H7 (cell line): ENCODE results near the gene GLYAT. TPM values are rescaled to one million over a fixed set of nuclear protein-coding genes. Genes with fewer than 3 reads are reported as not detected.

ENCODE experiments used
- DNase-seq: peaks from one replicate; pipeline ENCODE4 v3.0.0; 2012
- H3K27me3 ChIP-seq: 2 replicates; pipeline ENCODE4 v1.6.0; 2011; ENCODE audit warnings: mild to moderate bottlenecking, low read length; ENCODE audit not compliant: control insufficient read depth, insufficient read depth
- H3K36me3 ChIP-seq: replicated peaks from 2 replicates; pipeline ENCODE4 v1.5.1; 2011; ENCODE audit warnings: low read length; ENCODE audit not compliant: control insufficient read depth, insufficient read depth
- H3K4me3 ChIP-seq: 2 replicates; pipeline ENCODE4 v1.5.1; 2011; ENCODE audit warnings: low read depth, mild to moderate bottlenecking, control low read depth, low read length, moderate library complexity; ENCODE audit not compliant: insufficient read depth
- total RNA-seq: library from RNA; depleted of rRNA; stranded (reverse); fragments of >200 nt; shearing (Covaris generic); gene quantifications from 2 replicates; pipeline ENCODE4 v1.2.3, GENCODE V29; 2014

The GLYAT gene
- total RNA-seq, 1 experiment from 2014 or later: not detected

GRCh38 chr11:58763120-58763490 is 31.4 kb upstream of the GLYAT start:
- no peak overlapping the region for H3K4me3 ChIP-seq
- H3K27me3 ChIP-seq: no peaks in the 10 kb centered on the region
- no peaks in the 10 kb centered on the region for H3K36me3 ChIP-seq
- DNase-seq: no peak

DNA sequence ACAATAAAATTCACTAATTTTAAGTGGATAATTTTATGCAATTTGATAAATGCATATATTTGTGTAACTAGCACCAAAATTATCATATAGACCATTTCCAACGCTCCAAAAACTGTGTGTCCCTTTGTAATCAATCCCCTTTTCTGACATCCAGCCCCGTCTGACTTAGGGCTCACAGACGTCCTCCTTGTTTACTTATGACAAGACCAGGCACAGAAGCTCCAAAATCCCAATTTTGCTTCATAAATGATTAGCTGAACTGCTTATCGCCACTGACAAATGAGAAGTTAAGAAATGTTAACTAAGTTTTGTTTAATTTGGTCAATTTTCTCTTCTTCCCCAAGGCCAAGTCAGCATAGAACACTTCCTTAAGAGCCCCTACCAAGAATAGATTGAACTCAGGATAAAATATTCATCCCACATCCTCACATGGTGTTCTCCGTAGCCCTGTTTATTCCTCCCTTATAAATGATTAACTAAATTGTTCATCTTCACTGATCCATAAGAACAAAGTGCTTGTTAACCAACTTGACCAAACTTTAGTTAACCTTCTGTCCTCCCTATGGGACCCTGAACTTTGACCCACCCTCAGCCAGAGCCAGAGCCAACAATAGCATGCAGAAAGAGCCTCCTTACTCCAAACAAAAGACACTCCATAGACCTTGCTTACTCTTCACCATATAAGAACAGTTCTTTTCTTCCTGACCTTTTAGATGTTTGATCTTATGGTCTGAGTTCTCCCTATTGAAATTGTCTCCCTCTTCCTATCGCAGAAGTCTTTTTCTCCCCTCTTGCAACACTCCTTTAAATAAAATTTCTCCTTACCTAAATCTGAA is 30.8 kb upstream of the GLYAT start:
- no peaks in the 10 kb centered on the region for H3K27me3 ChIP-seq
- no peak for DNase-seq
- H3K4me3 ChIP-seq: no peak overlapping the region
- no peaks in the 10 kb centered on the region for H3K36me3 ChIP-seq

DNA sequence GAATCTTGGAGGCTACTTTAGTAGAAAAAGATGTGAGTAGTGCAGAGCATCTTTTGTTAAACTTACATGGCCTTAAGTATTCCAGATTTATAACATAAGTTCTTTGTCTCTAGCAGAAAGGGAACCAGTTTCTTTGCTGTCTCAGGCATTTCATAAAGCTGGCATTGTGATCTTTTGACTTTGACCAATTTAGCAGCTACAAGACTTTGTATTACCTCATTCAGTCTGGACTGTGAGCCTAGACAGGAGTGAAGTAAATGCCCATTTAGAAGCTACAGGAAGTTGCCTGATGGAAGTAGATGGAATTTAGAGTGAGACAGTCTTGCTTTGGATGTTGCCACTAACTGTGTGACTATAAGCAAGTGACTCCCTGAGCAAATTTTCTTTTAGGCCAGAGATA is 25.7 kb upstream of the GLYAT start:
- no peak for DNase-seq
- H3K36me3 ChIP-seq: no peaks in the 10 kb centered on the region
- no peaks in the 10 kb centered on the region for H3K27me3 ChIP-seq
- no peak overlapping the region for H3K4me3 ChIP-seq

DNA sequence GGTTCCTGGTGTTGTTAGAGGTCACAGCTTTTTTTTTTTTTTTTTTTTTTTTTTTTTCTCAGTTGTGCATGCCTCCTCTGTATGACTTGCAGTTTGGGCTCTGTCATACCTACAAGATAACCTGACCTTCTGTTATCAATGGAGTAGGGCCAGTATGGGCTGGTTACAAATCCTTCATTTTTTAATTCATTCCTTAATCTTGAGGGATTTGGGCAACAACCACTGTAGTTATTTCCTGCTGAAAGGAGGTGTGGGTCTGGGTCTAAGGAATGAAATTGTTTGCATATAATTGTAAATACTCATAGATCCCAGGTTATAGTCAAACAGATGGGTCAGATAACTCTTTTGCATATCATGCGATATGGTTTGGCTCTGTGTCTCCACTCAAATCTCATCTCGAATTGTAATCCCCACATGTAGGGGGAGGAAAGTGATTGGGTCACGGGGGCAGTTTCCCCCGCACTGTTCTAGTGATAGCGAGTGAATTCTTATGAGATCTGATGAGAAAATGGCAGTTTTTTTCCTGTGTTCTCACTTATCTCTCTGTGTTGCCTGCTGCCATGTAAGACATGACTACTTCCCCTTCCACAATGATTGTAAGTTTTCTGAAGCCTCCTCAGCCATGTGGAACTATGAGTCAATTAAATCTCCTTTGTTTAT is 14.1 kb upstream of the GLYAT start:
- no peak for DNase-seq
- H3K4me3 ChIP-seq: no peak overlapping the region
- H3K27me3 ChIP-seq: no peaks in the 10 kb centered on the region
- no peaks in the 10 kb centered on the region for H3K36me3 ChIP-seq

GRCh38 chr11:58744988-58745704 is 13.4 kb upstream of the GLYAT start:
- no peaks in the 10 kb centered on the region for H3K36me3 ChIP-seq
- no peak for DNase-seq
- H3K27me3 ChIP-seq: no peaks in the 10 kb centered on the region
- H3K4me3 ChIP-seq: no peak overlapping the region

GRCh38 chr11:58742981-58743880 is 11.5 kb upstream of the GLYAT start:
- no peaks in the 10 kb centered on the region for H3K27me3 ChIP-seq
- H3K36me3 ChIP-seq: no peaks in the 10 kb centered on the region
- DNase-seq: no peak
- H3K4me3 ChIP-seq: no peak overlapping the region

GRCh38 chr11:58742140-58742539 is 10.4 kb upstream of the GLYAT start:
- no peaks in the 10 kb centered on the region for H3K36me3 ChIP-seq
- DNase-seq: no peak

DNA sequence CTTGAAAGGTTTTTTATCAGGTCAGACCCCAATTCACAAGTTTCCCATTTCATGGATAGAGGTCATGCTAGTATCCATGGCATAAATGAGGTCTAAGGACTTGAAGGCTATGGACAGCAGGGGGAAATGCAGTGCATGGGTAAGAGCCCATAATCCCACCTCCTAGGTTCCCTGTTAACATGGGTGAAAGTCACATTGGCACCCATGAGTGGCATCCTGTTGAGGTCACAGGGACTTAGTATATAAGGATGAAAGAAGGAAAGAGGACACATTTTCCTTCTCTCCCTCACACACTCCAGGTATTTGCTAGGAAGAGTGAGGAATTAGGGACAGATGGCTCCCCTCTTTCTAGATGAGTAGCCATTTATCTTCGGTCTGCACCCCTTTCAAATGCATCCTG is 9.4 kb upstream of the GLYAT start:
- Histone ChIP-seq H3K36me3 (no peaks in the 10 kb centered on the region), H3K27me3 (no peaks in the 10 kb centered on the region)
- DNase-seq: no peak

More at GRCh38 chr11:58742140-58742539, 10.4 kb upstream of the GLYAT start:
- Histone ChIP-seq H3K4me3 (no peak overlapping the region), H3K27me3 (no peaks in the 10 kb centered on the region)

DNA sequence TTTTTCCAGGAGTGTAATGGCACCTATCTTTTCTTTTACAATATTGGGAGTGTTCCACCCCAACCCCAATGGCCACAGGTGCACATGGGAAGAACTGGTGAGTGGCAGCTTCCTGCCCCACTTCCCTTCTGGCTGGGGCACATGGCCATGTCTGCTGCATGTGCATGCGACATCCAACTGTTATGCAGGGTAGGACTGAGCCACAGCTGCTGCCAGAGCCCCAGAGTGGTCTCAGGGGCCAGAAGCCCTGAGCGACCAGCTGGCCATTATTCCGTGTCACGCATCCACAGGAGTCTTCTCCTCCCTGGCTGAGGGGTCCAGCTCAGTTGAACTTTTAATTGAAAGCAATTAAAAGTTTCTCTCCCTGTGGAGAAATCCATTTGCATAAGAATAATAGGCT is 8.7 kb upstream of the GLYAT start:
- Histone ChIP-seq H3K36me3 (no peaks in the 10 kb centered on the region), H3K4me3 (no peak overlapping the region), H3K27me3 (no peaks in the 10 kb centered on the region)
- DNase-seq: no peak

More for the DNA sequence above, 9.4 kb upstream of the GLYAT start:
- H3K4me3 ChIP-seq: no peak overlapping the region

DNA sequence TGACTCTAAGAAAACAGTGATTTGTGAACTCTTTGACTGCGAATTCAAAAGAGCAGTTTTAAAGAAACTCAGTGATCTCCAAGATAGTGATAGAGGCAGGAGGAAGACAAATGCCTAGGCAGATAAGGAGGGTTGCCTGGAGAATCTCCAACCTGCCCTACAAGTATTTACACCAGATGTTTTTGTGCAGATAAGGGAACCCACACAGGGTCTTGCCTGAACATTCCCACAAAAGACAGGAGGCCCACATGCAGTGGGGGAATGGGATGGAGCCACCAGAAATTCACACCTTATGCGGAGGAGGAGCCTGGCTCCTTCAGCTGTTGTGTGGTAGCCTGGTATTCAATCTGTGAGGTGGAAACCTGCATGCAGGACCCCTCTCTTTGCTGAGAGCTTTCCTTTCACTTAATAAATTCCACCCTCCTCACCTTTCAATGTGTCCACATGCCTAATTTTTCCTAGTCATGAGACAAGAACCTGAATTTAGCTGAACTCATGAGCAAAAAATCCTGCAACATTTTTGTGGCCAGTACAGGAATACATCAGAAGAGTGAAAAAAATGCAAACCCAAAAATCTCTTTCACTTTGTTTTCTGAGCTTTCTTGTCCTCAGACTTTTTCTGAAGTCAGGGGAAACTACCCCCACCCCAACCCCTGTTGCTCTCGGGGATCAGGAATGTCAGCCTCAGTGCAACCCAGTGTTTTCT is 8.1 kb upstream of the GLYAT start:
- no peak overlapping the region for H3K4me3 ChIP-seq

DNA sequence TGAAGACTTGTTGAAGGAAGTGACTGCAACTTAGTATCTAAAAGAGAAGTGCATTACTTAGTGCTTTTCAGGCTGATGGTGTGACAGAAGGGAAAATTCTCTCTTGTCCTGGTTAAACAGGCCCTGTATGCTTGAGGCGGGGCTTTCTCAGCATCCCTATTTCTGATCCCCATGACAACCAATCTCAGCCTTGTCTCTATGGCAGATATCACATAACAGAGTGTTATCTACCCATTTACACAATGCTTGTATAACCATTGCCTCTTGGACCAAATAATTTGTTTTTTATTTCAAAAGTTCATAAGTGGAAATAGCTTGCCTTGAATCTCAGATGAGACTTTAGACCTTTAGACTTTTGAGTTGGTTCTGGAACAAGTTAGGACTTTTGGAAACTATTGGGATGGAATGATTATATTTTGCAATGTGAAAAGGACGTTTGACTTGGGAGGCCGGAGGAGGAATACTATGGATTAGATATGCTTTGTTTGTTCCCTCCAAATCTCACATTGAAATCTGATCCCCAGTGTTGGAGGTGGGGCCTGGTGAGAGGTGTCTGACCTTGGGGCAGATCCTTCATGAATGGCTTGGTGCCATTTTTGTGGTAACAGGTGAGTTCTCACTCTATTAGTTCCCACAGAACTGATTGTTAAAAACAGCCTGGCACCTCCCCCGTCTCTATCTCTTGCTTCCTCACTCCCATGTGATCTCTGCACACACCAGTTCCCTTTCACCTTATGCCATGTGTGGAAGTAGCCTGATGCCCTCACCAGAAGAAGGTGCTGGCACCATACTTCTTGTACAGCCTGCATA is 3.1 kb upstream of the GLYAT start:
- Histone ChIP-seq H3K36me3 (no peaks in the 10 kb centered on the region), H3K4me3 (no peak overlapping the region), H3K27me3 (no peaks in the 10 kb centered on the region)
- no peak for DNase-seq

More for the DNA sequence above, 8.1 kb upstream of the GLYAT start:
- no peak for DNase-seq
- Histone ChIP-seq H3K27me3 (no peaks in the 10 kb centered on the region), H3K36me3 (no peaks in the 10 kb centered on the region)

- DNase-seq: no peak
- Histone ChIP-seq H3K4me3 (no peak overlapping the region), H3K27me3 (no peaks in the 10 kb centered on the region), H3K36me3 (no peaks in the 10 kb centered on the region)
Measured at GRCh38 chr11:58730507-58731089, 1.1 kb downstream of the GLYAT start.

DNA sequence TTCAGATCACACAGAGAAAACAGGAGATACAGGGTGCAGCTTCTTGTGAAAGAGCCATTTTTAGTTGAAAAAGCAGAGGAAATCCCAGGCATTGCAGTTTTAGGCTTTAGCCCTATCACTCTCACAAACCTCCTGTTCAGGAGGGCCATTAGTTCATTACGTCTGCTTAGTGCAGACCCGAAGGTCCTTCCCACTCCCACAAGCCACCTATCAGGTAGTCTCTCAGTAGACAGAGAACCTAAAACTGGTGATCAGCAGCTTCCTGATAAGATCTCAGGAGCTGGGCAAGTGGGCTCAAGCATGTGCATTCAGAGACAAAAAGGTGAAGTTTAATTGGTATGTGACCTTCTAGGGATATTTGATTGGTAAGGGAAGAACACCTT is 4.3 kb downstream of the GLYAT start:
- Histone ChIP-seq H3K36me3 (no peaks in the 10 kb centered on the region), H3K4me3 (no peak overlapping the region), H3K27me3 (no peaks in the 10 kb centered on the region)
- no peak for DNase-seq
